ENCODE measurements around the gene PHACTR2.

The PHACTR2 gene

DNA sequence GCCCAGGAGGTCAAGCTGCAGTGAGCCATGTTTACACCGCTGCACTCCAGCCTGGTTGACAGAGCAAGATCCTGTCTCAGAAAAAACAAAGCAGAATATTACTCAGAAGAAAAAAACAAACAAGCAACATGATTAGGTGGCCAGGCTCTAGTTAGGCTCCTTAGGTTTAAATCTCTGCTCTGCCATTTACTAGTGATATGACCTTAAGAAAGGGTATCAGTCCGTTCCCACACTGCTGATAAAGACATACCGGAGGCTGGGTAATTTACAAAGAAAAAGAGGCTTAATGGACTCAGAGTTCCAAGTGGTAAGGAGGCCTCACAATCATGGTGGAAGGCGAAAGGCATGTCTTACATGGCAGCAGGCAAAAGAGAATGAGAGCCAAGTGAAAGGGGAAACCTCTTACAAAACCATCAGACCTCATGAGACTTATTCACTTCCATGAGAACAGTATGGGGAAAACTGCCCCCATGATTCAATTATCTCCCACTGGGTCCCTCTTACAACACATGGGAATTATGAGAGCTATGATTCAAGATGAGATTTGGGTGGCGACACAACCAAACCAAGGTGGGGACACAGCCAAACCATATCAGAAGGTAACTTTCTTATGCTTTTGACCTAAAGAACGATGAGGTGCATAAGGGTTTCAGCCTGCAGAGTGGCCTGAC, 163.0 kb downstream of the PHACTR2 start:
- Histone ChIP-seq H3K4me1 (ENCODE audit: control insufficient read depth in 1 of 2, insufficient read depth in 1 of 2, low read depth in 1 of 2, low read length in 1 of 2) (peaks cover 17% of the 10 kb centered on the region in 2 experiments), H3K4me3 (ENCODE audit: low read depth in 1 of 2, low read length in 1 of 2) (no peak overlapping the region), H3K27ac (no peak overlapping the region), H3K36me3 (no peaks in the 10 kb centered on the region), H3K9me3 (no peaks in the 10 kb centered on the region), H3K27me3 (no peaks in the 10 kb centered on the region)
- TF ChIP-seq, protein P1, sequence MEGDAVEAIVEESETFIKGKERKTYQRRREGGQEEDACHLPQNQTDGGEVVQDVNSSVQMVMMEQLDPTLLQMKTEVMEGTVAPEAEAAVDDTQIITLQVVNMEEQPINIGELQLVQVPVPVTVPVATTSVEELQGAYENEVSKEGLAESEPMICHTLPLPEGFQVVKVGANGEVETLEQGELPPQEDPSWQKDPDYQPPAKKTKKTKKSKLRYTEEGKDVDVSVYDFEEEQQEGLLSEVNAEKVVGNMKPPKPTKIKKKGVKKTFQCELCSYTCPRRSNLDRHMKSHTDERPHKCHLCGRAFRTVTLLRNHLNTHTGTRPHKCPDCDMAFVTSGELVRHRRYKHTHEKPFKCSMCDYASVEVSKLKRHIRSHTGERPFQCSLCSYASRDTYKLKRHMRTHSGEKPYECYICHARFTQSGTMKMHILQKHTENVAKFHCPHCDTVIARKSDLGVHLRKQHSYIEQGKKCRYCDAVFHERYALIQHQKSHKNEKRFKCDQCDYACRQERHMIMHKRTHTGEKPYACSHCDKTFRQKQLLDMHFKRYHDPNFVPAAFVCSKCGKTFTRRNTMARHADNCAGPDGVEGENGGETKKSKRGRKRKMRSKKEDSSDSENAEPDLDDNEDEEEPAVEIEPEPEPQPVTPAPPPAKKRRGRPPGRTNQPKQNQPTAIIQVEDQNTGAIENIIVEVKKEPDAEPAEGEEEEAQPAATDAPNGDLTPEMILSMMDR (IDR thresholded peaks at IDR 0.05) = no peak

DNA sequence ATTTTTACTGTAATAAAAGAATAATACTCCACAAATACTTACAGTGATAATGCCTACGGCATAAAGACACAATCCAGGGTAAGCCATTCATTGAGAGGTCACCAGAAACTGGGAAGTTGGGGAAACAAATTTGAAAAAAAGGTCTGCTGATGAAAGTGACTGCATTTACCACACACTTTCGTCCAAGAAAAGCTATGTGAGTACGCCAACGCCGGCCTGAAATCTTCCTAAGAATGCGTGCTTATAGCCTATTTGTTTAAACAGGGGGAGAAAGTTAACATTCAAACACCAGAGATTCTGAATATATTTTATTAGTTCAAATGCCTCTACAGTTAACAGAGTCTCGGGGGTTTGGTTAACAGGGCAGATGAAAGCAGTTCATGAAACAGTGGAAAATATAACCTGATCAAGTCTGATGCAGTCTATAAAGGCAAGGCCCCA, 164.7 kb downstream of the PHACTR2 start:
- H3K4me3 ChIP-seq (ENCODE audit: low read depth in 1 of 2, low read length in 1 of 2) = peak overlapping the region; percentile 89 to 92
- no peaks in the 10 kb centered on the region for H3K27me3 ChIP-seq
- peaks cover 12% of the 10 kb centered on the region for H3K36me3 ChIP-seq
- peak overlapping the region; percentile 81 for H3K27ac ChIP-seq
- H3K4me1 ChIP-seq (ENCODE audit: control insufficient read depth in 1 of 2, insufficient read depth in 1 of 2, low read depth in 1 of 2, low read length in 1 of 2) = peaks cover 17% of the 10 kb centered on the region in 2 experiments
- TF ChIP-seq, protein P1 (IDR thresholded peaks at IDR 0.05) = no peak
- H3K9me3 ChIP-seq = no peaks in the 10 kb centered on the region

DNA sequence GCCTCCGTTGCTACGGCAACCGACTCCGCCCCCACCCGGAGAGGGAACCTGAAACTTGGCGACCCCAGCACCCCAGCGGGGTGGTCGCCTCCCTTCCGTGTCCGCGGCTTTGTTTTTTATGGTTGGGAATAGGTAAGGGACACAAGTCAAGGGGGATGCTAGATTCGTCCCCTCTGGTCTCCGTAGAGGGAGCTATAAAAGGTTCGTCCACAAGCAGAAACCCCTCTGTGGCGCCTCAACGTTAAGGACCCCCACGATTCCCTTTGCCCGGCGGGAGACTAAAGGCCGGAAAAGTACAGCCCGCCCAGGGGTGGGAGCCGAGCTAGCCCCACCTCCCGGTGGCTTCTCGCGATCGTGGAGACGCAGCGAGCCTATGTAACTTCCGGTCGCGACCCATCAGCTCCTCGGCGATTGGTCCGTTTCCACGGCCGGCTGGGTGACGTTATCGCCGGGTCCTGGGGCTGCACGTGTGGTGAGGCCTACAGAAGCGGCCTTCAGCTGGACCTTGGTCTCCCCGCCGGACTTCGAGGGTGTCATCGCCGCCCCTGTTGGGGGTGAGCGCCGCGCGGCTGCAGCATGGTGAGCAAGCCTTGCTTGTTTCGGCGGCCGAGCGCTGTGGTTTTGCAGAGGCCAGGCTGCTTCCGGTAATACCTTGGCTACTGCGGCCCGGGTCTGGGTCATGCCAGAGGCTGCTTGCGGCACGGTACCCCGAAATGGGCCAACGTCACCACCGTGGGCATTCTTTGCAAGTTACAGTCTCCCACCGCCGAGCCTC, 165.3 kb downstream of the PHACTR2 start, which contains the start of gene LTV1:
Gene LTV1, plus strand, starts transcription at position 437 of the 775 bp plus-strand sequence. Its CDS starts 140 bp downstream, at position 577.
- Histone ChIP-seq H3K9me3 (no peaks in the 10 kb centered on the region), H3K36me3 (peaks cover 18% of the 10 kb centered on the region), H3K27me3 (no peaks in the 10 kb centered on the region), H3K4me3 (ENCODE audit: low read depth in 1 of 2, low read length in 1 of 2) (peak within 1 kb of the TSS; percentile 89 to 92), H3K27ac (peak within 1 kb of the TSS; percentile 81), H3K4me1 (ENCODE audit: control insufficient read depth in 1 of 2, insufficient read depth in 1 of 2, low read depth in 1 of 2, low read length in 1 of 2) (peaks cover 17% of the 10 kb centered on the region in 2 experiments)
- TF ChIP-seq, protein P1 (IDR thresholded peaks at IDR 0.05) = peak; percentile 34

DNA sequence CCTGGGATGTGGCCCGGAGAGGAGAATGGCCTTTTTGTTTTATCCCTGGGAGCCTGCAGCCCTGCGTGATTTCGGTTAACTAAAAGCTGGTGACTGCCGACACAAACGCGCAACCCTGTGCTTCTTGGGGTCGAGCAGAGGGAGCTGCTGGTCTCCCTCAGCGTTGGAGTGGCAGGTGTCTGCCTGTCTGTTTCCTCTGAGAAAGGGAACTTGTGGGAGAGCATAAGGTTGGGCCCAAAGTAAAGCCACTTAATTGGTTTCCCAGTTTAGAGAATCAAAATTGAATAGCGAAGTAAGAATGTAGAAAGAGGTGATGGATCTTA, 165.9 kb downstream of the PHACTR2 start:
- H3K27me3 ChIP-seq = no peaks in the 10 kb centered on the region
- H3K4me3 ChIP-seq (ENCODE audit: low read depth in 1 of 2, low read length in 1 of 2) = peak overlapping the region; percentile 89 to 92
- TF ChIP-seq, protein P1 (IDR thresholded peaks at IDR 0.05) = no peak
- peaks cover 17% of the 10 kb centered on the region in 2 experiments for H3K4me1 ChIP-seq (ENCODE audit: control insufficient read depth in 1 of 2, insufficient read depth in 1 of 2, low read depth in 1 of 2, low read length in 1 of 2)
- H3K27ac ChIP-seq = peak overlapping the region; percentile 81
- H3K9me3 ChIP-seq = no peaks in the 10 kb centered on the region
- H3K36me3 ChIP-seq = peaks cover 23% of the 10 kb centered on the region

GRCh38 chr6:143844006-143844405, 166.2 kb downstream of the PHACTR2 start:
- peak overlapping the region; percentile 89 to 92 for H3K4me3 ChIP-seq (ENCODE audit: low read depth in 1 of 2, low read length in 1 of 2)
- H3K27me3 ChIP-seq = no peaks in the 10 kb centered on the region
- TF ChIP-seq, protein P1 (IDR thresholded peaks at IDR 0.05) = no peak
- no peaks in the 10 kb centered on the region for H3K9me3 ChIP-seq
- peak overlapping the region; percentile 81 for H3K27ac ChIP-seq
- peaks cover 17% of the 10 kb centered on the region in 2 experiments for H3K4me1 ChIP-seq (ENCODE audit: control insufficient read depth in 1 of 2, insufficient read depth in 1 of 2, low read depth in 1 of 2, low read length in 1 of 2)
- H3K36me3 ChIP-seq = peaks cover 24% of the 10 kb centered on the region

Data from neutrophil (primary cell).